ENCODE data around the gene RBM47. TPM values are rescaled to one million over a fixed set of nuclear protein-coding genes. Genes with fewer than 3 reads are reported as not detected.
"Not testable (repeated sequence)": the region's sequence is repeated elsewhere in the genome, so short reads cannot be mapped to it uniquely, and the experiment has no call there.

The RBM47 gene
- total and polyA plus RNA-seq, 3 donors from 2014 or later = 17.8 to 95.1 (median 51.7) TPM

DNA sequence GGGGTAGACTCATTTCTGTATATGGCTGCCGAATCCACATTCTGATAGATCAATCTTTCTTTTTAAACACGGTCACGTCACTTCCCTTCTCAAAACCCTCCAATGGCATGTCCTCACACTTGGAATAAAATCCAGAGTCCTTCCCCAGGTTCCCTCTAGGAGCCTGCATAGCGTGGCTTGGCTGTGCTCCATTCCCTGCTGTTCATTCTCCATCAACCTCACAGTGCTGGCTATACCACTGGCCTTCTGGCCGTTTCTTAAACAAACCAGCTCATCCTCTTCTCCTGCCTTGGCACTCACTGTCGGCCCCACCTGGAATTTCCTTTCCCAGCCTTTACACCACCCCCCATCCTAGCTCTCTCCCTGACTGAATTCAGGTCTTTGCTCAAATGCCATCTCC is 77.1 kb downstream of the RBM47 start:
- TF ChIP-seq POLR2A (IDR thresholded peaks at IDR 0.05) = no peak
- TF ChIP-seq, protein P1, sequence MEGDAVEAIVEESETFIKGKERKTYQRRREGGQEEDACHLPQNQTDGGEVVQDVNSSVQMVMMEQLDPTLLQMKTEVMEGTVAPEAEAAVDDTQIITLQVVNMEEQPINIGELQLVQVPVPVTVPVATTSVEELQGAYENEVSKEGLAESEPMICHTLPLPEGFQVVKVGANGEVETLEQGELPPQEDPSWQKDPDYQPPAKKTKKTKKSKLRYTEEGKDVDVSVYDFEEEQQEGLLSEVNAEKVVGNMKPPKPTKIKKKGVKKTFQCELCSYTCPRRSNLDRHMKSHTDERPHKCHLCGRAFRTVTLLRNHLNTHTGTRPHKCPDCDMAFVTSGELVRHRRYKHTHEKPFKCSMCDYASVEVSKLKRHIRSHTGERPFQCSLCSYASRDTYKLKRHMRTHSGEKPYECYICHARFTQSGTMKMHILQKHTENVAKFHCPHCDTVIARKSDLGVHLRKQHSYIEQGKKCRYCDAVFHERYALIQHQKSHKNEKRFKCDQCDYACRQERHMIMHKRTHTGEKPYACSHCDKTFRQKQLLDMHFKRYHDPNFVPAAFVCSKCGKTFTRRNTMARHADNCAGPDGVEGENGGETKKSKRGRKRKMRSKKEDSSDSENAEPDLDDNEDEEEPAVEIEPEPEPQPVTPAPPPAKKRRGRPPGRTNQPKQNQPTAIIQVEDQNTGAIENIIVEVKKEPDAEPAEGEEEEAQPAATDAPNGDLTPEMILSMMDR (IDR thresholded peaks at IDR 0.05) = no peak
- WGBS, 2 donors = 80 to 88% methylated on average over 6 of the region's 6 CpGs
- intact Hi-C loops (cut with DNase I; ENCODE audit: low total_unique reads) = no loop called here
- no peaks in the 10 kb centered on the region for H3K27me3 ChIP-seq
- no peaks in the 10 kb centered on the region for H3K9me3 ChIP-seq
- H3K4me3 ChIP-seq = no peak overlapping the region
- peaks cover 12% of the 10 kb centered on the region for H3K4me1 ChIP-seq
- H3K36me3 ChIP-seq (ENCODE audit: low read depth, missing control alignments) = no peaks in the 10 kb centered on the region
- no peak for DNase-seq
- H3K27ac ChIP-seq = no peak overlapping the region

DNA sequence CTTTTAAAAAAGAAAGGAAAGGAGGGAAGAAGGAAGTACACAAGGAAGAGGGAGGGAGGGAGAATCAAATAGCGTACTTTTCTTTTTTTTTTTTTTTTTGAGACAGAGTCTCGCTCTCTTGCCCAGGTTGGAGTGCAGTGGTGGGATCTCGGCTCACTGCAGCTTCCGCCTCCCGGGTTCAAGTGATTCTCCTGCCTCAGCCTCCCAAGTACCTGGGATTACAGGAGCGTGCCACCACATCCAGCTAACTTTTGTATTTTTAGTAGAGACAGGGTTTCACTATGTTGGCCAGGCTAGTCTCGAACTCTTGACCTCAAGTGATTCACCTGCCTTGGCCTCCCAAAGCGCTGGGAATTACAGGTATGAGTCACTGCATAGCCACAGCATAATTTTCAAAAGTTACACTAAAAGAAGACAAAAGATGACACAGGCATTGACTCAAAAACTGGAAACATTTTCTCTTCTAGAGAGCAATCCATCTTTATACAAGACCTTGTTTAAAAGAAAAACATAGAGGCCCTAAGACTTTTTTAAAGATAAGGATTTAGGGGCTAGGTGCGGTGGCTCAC is 78.0 kb downstream of the RBM47 start:
- H3K36me3 ChIP-seq (ENCODE audit: low read depth, missing control alignments); H3K27me3 ChIP-seq; DNase-seq; H3K4me3 ChIP-seq; intact Hi-C loops (cut with DNase I; ENCODE audit: low total_unique reads); H3K9me3 ChIP-seq: not testable (repeated sequence)
- peak overlapping the region; percentile 46 to 50 for H3K27ac ChIP-seq
- WGBS, 2 donors = 72 to 75% methylated on average over 9 of the region's 9 CpGs
- H3K4me1 ChIP-seq = peaks cover 12% of the 10 kb centered on the region

DNA sequence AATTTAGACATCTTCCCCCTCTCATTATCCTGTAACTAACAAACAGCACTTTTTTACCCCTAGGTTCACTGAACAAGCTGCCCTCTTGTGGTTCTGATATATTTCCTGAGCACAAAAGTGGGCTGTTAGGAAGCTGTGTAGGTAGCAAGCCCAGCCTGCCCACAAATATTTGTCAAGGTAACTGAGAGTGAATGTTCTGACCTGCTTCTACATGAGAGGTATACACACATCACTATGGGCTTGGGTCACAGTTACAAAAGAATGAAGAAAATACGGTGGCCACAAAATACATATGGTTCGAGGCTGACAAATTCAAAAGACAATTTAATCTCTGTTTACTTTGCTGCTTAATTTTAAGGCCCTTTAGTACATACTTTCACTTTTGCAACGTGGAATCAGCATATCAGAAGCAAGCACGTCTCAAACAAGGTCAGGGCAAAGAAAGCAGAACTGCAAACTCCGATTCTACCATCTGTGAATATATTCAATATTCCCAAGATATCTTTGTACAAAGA is 78.7 kb downstream of the RBM47 start:
- no peak for DNase-seq

DNA sequence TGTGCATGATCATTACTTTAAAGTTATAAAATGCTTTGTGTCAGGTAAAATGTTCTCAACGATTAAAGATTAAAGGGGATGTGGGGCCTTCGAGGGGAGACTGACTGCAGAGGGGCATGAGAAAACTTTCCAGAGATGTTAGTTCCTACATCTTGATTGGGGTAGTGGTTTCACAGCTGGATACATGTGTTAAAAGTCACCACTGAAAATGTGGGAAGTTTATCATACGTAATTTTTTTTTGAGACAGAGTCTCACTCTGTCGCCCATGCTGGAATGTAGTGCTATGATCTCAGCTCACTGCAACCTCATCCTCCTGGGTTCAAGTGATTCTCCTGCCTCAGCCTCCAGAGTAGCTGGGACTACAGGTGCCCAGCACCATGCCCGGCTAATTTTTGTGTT is 79.5 kb downstream of the RBM47 start:
- Histone ChIP-seq H3K27me3 (no peaks in the 10 kb centered on the region), H3K27ac (peak overlapping the region in 1 of 2 donors; percentile 50), H3K36me3 (ENCODE audit: low read depth, missing control alignments) (no peaks in the 10 kb centered on the region), H3K4me3 (no peak overlapping the region), H3K9me3 (no peaks in the 10 kb centered on the region), H3K4me1 (peaks cover 12% of the 10 kb centered on the region)
- WGBS, 2 donors = 77 to 85% methylated on average over 5 of the region's 5 CpGs
- TF ChIP-seq, protein P1 (IDR thresholded peaks at IDR 0.05) = no peak
- no peak for TF ChIP-seq POLR2A (IDR thresholded peaks at IDR 0.05)
- no peak for DNase-seq
- intact Hi-C loops (cut with DNase I; ENCODE audit: low total_unique reads) = no loop called here

More for the DNA sequence above, 78.7 kb downstream of the RBM47 start:
- Histone ChIP-seq H3K4me3 (no peak overlapping the region), H3K9me3 (no peaks in the 10 kb centered on the region), H3K27ac (peak overlapping the region; percentile 46 to 50), H3K27me3 (no peaks in the 10 kb centered on the region), H3K4me1 (peaks cover 12% of the 10 kb centered on the region), H3K36me3 (ENCODE audit: low read depth, missing control alignments) (no peaks in the 10 kb centered on the region)
- WGBS, 2 donors = 22 to 29% methylated on average over 5 of the region's 5 CpGs
- TF ChIP-seq, protein P1 (IDR thresholded peaks at IDR 0.05) = peak in 1 of 3 experiments; percentile 12
- TF ChIP-seq POLR2A (IDR thresholded peaks at IDR 0.05) = no peak
- intact Hi-C loops (cut with DNase I; ENCODE audit: low total_unique reads) = no loop called here

DNA sequence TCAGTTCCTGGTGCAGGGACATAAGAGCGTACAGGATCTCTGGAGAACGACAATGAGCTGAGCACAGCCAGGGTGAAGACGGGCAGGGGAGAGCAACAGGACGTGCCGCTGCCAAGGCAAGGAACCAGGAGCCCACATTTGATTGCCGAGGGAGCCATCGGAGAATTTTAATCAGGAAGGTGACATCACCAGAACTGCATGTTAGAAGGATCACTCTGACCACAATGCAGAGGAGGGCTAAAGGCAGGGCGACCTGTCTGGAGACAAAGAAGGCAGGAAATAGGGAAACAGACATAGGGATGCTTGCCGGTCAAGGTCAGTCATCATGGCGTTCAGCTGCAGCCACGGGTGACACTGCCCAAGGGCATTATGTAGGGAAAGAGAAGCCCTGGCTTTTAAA is 81.4 kb downstream of the RBM47 start:
- intact Hi-C loops (cut with DNase I; ENCODE audit: low total_unique reads) = no loop called here
- Histone ChIP-seq H3K36me3 (ENCODE audit: low read depth, missing control alignments) (no peaks in the 10 kb centered on the region), H3K4me3 (no peak overlapping the region), H3K9me3 (no peaks in the 10 kb centered on the region), H3K27ac (peak overlapping the region in 1 of 2 donors; percentile 25), H3K4me1 (peaks cover 12% of the 10 kb centered on the region), H3K27me3 (no peaks in the 10 kb centered on the region)
- DNase-seq = peak; percentile 31
- WGBS, 2 donors = 35 to 40% methylated on average over 11 of the region's 11 CpGs
- TF ChIP-seq, protein P1 (IDR thresholded peaks at IDR 0.05) = no peak
- no peak for TF ChIP-seq POLR2A (IDR thresholded peaks at IDR 0.05)
